ENCODE data around the gene GRM5.
"Not testable (repeated sequence)": the region's sequence is repeated elsewhere in the genome, so short reads cannot be mapped to it uniquely, and the experiment has no call there.

GRM5 gene

DNA sequence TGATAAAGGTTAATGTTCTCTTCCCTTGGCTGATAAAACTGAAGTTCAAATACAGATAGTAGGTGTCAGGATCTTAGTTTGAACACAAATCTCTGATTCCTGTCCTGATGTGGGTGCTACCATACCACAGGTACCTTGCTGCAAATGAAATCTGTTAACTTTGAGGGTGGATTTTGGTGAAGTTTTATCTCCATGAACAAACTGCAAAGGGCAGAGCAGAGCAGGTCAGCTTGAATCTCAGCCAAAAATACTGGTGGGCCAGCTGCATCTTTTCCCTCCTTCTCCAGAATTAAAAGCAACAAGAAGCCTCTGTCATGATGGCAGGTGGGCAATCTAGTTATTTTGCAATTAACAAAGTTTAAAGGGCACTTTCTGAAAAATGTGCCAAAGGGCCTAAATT, 214.2 kb downstream of the GRM5 start:
- not testable (repeated sequence) for H3K36me3 ChIP-seq (ENCODE audit: control insufficient read depth, insufficient read depth, low read length); H3K27me3 ChIP-seq (ENCODE audit: control insufficient read depth, insufficient read depth, low read length); H3K27ac ChIP-seq (ENCODE audit: low read depth, low read length); H3K9ac ChIP-seq (ENCODE audit: low read length); H3K4me1 ChIP-seq (ENCODE audit: control insufficient read depth, insufficient read depth, low read length); H3K4me3 ChIP-seq (ENCODE audit: low read length)

DNA sequence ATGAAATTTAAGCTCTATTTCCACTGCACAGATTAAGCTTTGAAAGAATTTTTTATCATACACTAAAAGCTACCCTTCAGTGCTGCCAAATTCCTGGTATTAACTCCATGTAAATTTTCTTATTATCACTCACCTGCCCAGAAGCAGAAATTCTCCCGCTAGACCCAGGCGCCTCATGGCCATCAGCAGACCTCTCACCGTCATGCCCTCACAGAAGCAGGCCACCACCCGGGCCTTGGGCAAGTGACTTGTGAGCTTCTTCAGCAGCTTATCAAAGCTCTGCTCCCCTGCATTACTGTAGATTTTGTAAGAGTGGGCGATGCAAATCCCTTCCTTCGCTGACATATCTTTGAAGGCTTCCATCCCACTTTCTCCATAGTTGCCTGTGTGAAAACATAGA, 216.0 kb downstream of the GRM5 start:
- not testable (repeated sequence) for H3K27ac ChIP-seq (ENCODE audit: low read depth, low read length); H3K4me3 ChIP-seq (ENCODE audit: low read length); H3K36me3 ChIP-seq (ENCODE audit: control insufficient read depth, insufficient read depth, low read length); H3K9ac ChIP-seq (ENCODE audit: low read length); H3K4me1 ChIP-seq (ENCODE audit: control insufficient read depth, insufficient read depth, low read length); H3K27me3 ChIP-seq (ENCODE audit: control insufficient read depth, insufficient read depth, low read length)

GRCh38 chr11:88849368-88849767, 216.4 kb downstream of the GRM5 start:
- H3K4me3 ChIP-seq (ENCODE audit: low read length), result no peak overlapping the region
- H3K4me1 ChIP-seq (ENCODE audit: control insufficient read depth, insufficient read depth, low read length), result no peaks in the 10 kb centered on the region
- H3K27ac ChIP-seq (ENCODE audit: low read depth, low read length), result no peak overlapping the region
- no peaks in the 10 kb centered on the region for H3K27me3 ChIP-seq (ENCODE audit: control insufficient read depth, insufficient read depth, low read length)
- H3K36me3 ChIP-seq (ENCODE audit: control insufficient read depth, insufficient read depth, low read length), result no peaks in the 10 kb centered on the region
- no peak overlapping the region for H3K9ac ChIP-seq (ENCODE audit: low read length)

GRCh38 chr11:88846266-88846665, 219.5 kb downstream of the GRM5 start:
- H3K4me3 ChIP-seq (ENCODE audit: low read length); H3K4me1 ChIP-seq (ENCODE audit: control insufficient read depth, insufficient read depth, low read length); H3K27me3 ChIP-seq (ENCODE audit: control insufficient read depth, insufficient read depth, low read length): not testable (repeated sequence)

GRCh38 chr11:88844941-88845340, 220.8 kb downstream of the GRM5 start:
- not testable (repeated sequence) for H3K36me3 ChIP-seq (ENCODE audit: control insufficient read depth, insufficient read depth, low read length); H3K4me3 ChIP-seq (ENCODE audit: low read length); H3K27me3 ChIP-seq (ENCODE audit: control insufficient read depth, insufficient read depth, low read length); H3K27ac ChIP-seq (ENCODE audit: low read depth, low read length); H3K9ac ChIP-seq (ENCODE audit: low read length); H3K4me1 ChIP-seq (ENCODE audit: control insufficient read depth, insufficient read depth, low read length)

More at GRCh38 chr11:88846266-88846665, 219.5 kb downstream of the GRM5 start:
- not testable (repeated sequence) for H3K36me3 ChIP-seq (ENCODE audit: control insufficient read depth, insufficient read depth, low read length); H3K9ac ChIP-seq (ENCODE audit: low read length); H3K27ac ChIP-seq (ENCODE audit: low read depth, low read length)

GRCh38 chr11:88843766-88844426, 221.9 kb downstream of the GRM5 start:
- H3K27me3 ChIP-seq (ENCODE audit: control insufficient read depth, insufficient read depth, low read length); H3K4me3 ChIP-seq (ENCODE audit: low read length); H3K36me3 ChIP-seq (ENCODE audit: control insufficient read depth, insufficient read depth, low read length); H3K27ac ChIP-seq (ENCODE audit: low read depth, low read length); H3K9ac ChIP-seq (ENCODE audit: low read length); H3K4me1 ChIP-seq (ENCODE audit: control insufficient read depth, insufficient read depth, low read length): not testable (repeated sequence)

- H3K9ac ChIP-seq (ENCODE audit: low read length); H3K4me1 ChIP-seq (ENCODE audit: control insufficient read depth, insufficient read depth, low read length); H3K27me3 ChIP-seq (ENCODE audit: control insufficient read depth, insufficient read depth, low read length); H3K36me3 ChIP-seq (ENCODE audit: control insufficient read depth, insufficient read depth, low read length); H3K27ac ChIP-seq (ENCODE audit: low read depth, low read length); H3K4me3 ChIP-seq (ENCODE audit: low read length): not testable (repeated sequence)
Observed at GRCh38 chr11:88838139-88838538, 227.6 kb downstream of the GRM5 start.

- not testable (repeated sequence) for H3K36me3 ChIP-seq (ENCODE audit: control insufficient read depth, insufficient read depth, low read length); H3K4me1 ChIP-seq (ENCODE audit: control insufficient read depth, insufficient read depth, low read length); H3K27me3 ChIP-seq (ENCODE audit: control insufficient read depth, insufficient read depth, low read length); H3K4me3 ChIP-seq (ENCODE audit: low read length); H3K27ac ChIP-seq (ENCODE audit: low read depth, low read length); H3K9ac ChIP-seq (ENCODE audit: low read length)
Observed at GRCh38 chr11:88835709-88836108, 230.1 kb downstream of the GRM5 start.

DNA sequence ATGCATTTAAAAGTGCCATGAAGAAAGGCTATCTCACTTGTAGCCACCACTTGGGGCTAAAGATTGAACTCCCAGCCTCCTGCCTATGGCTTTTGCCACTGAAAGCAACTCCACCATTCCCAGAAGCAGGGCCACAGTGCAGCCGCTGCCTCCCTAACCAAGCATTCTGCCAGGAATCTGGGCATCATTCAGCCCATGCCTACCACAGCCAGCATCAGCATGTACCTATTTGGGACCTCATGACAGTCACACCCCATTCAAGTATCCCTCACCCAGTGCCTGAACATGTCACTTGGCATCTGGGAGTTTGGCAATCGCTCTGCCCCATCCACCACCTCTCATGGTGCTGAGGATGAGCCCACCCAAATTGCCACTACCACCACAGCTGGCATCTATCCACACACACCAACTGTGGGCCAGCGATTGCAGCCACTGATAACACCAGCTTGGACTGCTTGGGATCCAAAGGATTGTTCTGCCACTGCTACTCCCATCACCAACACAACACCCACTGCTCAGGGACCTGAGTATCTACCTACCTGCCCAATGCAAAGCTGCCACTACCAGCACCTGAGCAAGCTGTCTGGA, 234.4 kb downstream of the GRM5 start:
- Histone ChIP-seq H3K9ac (ENCODE audit: low read length) (no peak overlapping the region), H3K4me1 (ENCODE audit: control insufficient read depth, insufficient read depth, low read length) (no peaks in the 10 kb centered on the region), H3K36me3 (ENCODE audit: control insufficient read depth, insufficient read depth, low read length) (no peaks in the 10 kb centered on the region), H3K27me3 (ENCODE audit: control insufficient read depth, insufficient read depth, low read length) (no peaks in the 10 kb centered on the region), H3K4me3 (ENCODE audit: low read length) (no peak overlapping the region), H3K27ac (ENCODE audit: low read depth, low read length) (no peak overlapping the region)

GRCh38 chr11:88827018-88827676, 238.6 kb downstream of the GRM5 start:
- no peak overlapping the region for H3K9ac ChIP-seq (ENCODE audit: low read length)
- H3K27ac ChIP-seq (ENCODE audit: low read depth, low read length), result no peak overlapping the region
- H3K4me1 ChIP-seq (ENCODE audit: control insufficient read depth, insufficient read depth, low read length), result no peaks in the 10 kb centered on the region
- no peaks in the 10 kb centered on the region for H3K36me3 ChIP-seq (ENCODE audit: control insufficient read depth, insufficient read depth, low read length)
- no peak overlapping the region for H3K4me3 ChIP-seq (ENCODE audit: low read length)
- no peaks in the 10 kb centered on the region for H3K27me3 ChIP-seq (ENCODE audit: control insufficient read depth, insufficient read depth, low read length)

- Histone ChIP-seq H3K27ac (ENCODE audit: low read depth, low read length) (no peak overlapping the region), H3K4me3 (ENCODE audit: low read length) (no peak overlapping the region), H3K27me3 (ENCODE audit: control insufficient read depth, insufficient read depth, low read length) (no peaks in the 10 kb centered on the region), H3K4me1 (ENCODE audit: control insufficient read depth, insufficient read depth, low read length) (no peaks in the 10 kb centered on the region), H3K9ac (ENCODE audit: low read length) (no peak overlapping the region), H3K36me3 (ENCODE audit: control insufficient read depth, insufficient read depth, low read length) (no peaks in the 10 kb centered on the region)
Observed at GRCh38 chr11:88819616-88820015, 246.2 kb downstream of the GRM5 start.

DNA sequence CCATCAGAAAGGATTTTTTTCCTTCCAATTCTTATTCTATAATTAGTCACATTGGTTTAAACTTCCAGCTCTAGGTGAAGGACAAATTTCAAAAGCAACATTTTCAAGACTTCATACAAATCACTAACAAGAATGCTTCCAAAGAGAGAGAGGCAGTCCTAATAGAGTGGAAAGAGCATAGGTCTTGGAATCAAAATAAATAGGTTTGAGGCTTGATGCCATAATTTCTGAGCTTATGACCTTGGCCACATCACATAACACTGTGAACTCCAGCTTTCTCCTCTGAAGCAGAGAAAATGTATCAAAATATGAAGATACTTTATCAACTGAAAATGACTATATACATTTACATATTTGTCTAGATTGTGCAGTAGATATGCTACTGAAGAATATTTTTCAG, 246.8 kb downstream of the GRM5 start:
- Histone ChIP-seq H3K4me1 (ENCODE audit: control insufficient read depth, insufficient read depth, low read length) (no peaks in the 10 kb centered on the region), H3K4me3 (ENCODE audit: low read length) (no peak overlapping the region), H3K36me3 (ENCODE audit: control insufficient read depth, insufficient read depth, low read length) (no peaks in the 10 kb centered on the region), H3K27ac (ENCODE audit: low read depth, low read length) (no peak overlapping the region), H3K9ac (ENCODE audit: low read length) (no peak overlapping the region), H3K27me3 (ENCODE audit: control insufficient read depth, insufficient read depth, low read length) (no peaks in the 10 kb centered on the region)

GRCh38 chr11:88815505-88815904, 250.3 kb downstream of the GRM5 start:
- no peaks in the 10 kb centered on the region for H3K4me1 ChIP-seq (ENCODE audit: control insufficient read depth, insufficient read depth, low read length)
- H3K9ac ChIP-seq (ENCODE audit: low read length), result no peak overlapping the region
- H3K4me3 ChIP-seq (ENCODE audit: low read length), result no peak overlapping the region
- no peaks in the 10 kb centered on the region for H3K36me3 ChIP-seq (ENCODE audit: control insufficient read depth, insufficient read depth, low read length)
- H3K27me3 ChIP-seq (ENCODE audit: control insufficient read depth, insufficient read depth, low read length), result no peaks in the 10 kb centered on the region
- H3K27ac ChIP-seq (ENCODE audit: low read depth, low read length), result no peak overlapping the region

Data from rectal smooth muscle tissue (tissue), 1 donor.